ENCODE data around the gene FRMD4A.

FRMD4A gene

DNA sequence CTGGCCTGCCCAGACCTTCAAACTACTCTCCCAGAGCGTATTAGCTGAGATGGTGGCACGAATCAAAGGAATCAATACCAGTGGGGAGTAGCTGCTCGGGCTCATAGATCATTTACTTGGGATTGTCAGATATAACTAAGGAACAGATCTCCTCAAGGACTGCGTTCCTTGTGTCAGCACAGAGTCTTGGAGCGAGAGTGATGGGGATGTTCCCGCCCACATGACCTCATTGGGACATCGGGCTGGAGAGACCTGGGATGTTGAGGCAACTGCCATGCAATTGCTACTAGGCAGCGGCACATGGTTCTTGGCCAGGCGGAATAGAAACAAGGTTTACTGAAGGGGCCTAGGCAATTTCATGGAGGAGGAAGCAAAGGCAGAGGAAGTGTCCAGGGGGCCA is 132.6 kb downstream of the FRMD4A start:
- no peaks in the 10 kb centered on the region for H3K9me3 ChIP-seq (ENCODE audit: control insufficient read depth, insufficient read depth, low read length)
- no peaks in the 10 kb centered on the region for H4K20me1 ChIP-seq (ENCODE audit: control insufficient read depth, insufficient read depth, low read depth, low read length)
- H3K9me2 ChIP-seq (replicated peaks; ENCODE audit: control insufficient read depth, low read length), result no peaks in the 10 kb centered on the region
- no peak overlapping the region for H3K27ac ChIP-seq (ENCODE audit: low read depth, low read length)
- peaks cover 18% of the 10 kb centered on the region for H3K27me3 ChIP-seq (ENCODE audit: control insufficient read depth, low read length)
- H3K4me3 ChIP-seq (ENCODE audit: low read length), result no peak overlapping the region
- TF ChIP-seq, protein P1, sequence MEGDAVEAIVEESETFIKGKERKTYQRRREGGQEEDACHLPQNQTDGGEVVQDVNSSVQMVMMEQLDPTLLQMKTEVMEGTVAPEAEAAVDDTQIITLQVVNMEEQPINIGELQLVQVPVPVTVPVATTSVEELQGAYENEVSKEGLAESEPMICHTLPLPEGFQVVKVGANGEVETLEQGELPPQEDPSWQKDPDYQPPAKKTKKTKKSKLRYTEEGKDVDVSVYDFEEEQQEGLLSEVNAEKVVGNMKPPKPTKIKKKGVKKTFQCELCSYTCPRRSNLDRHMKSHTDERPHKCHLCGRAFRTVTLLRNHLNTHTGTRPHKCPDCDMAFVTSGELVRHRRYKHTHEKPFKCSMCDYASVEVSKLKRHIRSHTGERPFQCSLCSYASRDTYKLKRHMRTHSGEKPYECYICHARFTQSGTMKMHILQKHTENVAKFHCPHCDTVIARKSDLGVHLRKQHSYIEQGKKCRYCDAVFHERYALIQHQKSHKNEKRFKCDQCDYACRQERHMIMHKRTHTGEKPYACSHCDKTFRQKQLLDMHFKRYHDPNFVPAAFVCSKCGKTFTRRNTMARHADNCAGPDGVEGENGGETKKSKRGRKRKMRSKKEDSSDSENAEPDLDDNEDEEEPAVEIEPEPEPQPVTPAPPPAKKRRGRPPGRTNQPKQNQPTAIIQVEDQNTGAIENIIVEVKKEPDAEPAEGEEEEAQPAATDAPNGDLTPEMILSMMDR (IDR thresholded peaks at IDR 0.05; ENCODE audit: low read depth, low read length, poor library complexity, severe bottlenecking), result no peak
- no peak for TF ChIP-seq EZH2phosphoT487 (IDR thresholded peaks at IDR 0.05; ENCODE audit: borderline replicate concordance, low read length)
- H3K79me2 ChIP-seq (ENCODE audit: control insufficient read depth, low read length), result no peaks in the 10 kb centered on the region
- H3K4me1 ChIP-seq (ENCODE audit: control insufficient read depth, low read length), result no peaks in the 10 kb centered on the region
- H3K36me3 ChIP-seq (ENCODE audit: control insufficient read depth, low read length), result no peaks in the 10 kb centered on the region
- no peak overlapping the region for H3K4me2 ChIP-seq (ENCODE audit: low read length)
- no peaks in the 10 kb centered on the region for H3F3A ChIP-seq (ENCODE audit: control insufficient read depth, insufficient read depth)

DNA sequence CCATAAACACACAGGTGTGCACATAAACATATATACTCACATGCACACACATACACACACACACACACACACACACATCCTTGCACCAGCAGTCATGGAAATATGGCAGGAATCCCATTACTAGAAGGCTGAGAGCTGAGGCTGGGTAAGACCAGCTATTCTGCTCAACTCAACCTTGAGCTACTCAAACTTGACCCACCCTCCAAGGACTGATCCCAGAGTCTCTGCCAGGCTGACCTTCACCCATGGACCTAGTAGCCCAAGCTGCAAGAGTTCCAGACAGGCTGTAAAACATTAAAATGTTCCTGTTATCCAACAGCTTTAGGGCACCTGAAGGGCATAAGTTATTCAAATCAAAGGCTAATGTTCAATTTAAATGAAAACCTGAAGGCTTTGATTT is 134.6 kb downstream of the FRMD4A start:
- Histone ChIP-seq H3K4me3 (ENCODE audit: low read length) (no peak overlapping the region), H3K27ac (ENCODE audit: low read depth, low read length) (no peak overlapping the region), H3K9me3 (ENCODE audit: control insufficient read depth, insufficient read depth, low read length) (no peaks in the 10 kb centered on the region), H3K79me2 (ENCODE audit: control insufficient read depth, low read length) (no peaks in the 10 kb centered on the region), H3K36me3 (ENCODE audit: control insufficient read depth, low read length) (no peaks in the 10 kb centered on the region), H3K4me1 (ENCODE audit: control insufficient read depth, low read length) (0 out of 2 replicates have a peak, but pooled peaks cover 2% of the 10 kb centered on the region), H3K9me2 (replicated peaks; ENCODE audit: control insufficient read depth, low read length) (no peaks in the 10 kb centered on the region), H4K20me1 (ENCODE audit: control insufficient read depth, insufficient read depth, low read depth, low read length) (no peaks in the 10 kb centered on the region), H3K4me2 (ENCODE audit: low read length) (no peak overlapping the region), H3F3A (ENCODE audit: control insufficient read depth, insufficient read depth) (no peaks in the 10 kb centered on the region), H3K27me3 (ENCODE audit: control insufficient read depth, low read length) (peaks cover 31% of the 10 kb centered on the region)
- TF ChIP-seq, protein P1 (IDR thresholded peaks at IDR 0.05; ENCODE audit: low read depth, low read length, poor library complexity, severe bottlenecking), result no peak
- TF ChIP-seq EZH2phosphoT487 (IDR thresholded peaks at IDR 0.05; ENCODE audit: borderline replicate concordance, low read length), result no peak

- no peaks in the 10 kb centered on the region for H3K9me3 ChIP-seq (ENCODE audit: control insufficient read depth, insufficient read depth, low read length)
- no peak for TF ChIP-seq EZH2phosphoT487 (IDR thresholded peaks at IDR 0.05; ENCODE audit: borderline replicate concordance, low read length)
- TF ChIP-seq, protein P1 (IDR thresholded peaks at IDR 0.05; ENCODE audit: low read depth, low read length, poor library complexity, severe bottlenecking), result no peak
- H3K36me3 ChIP-seq (ENCODE audit: control insufficient read depth, low read length), result no peaks in the 10 kb centered on the region
- H3K4me3 ChIP-seq (ENCODE audit: low read length), result no peak overlapping the region
- no peak overlapping the region for H3K27ac ChIP-seq (ENCODE audit: low read depth, low read length)
- H3K4me2 ChIP-seq (ENCODE audit: low read length), result no peak overlapping the region
- no peaks in the 10 kb centered on the region for H3K79me2 ChIP-seq (ENCODE audit: control insufficient read depth, low read length)
- peaks cover 35% of the 10 kb centered on the region for H3K27me3 ChIP-seq (ENCODE audit: control insufficient read depth, low read length)
- H3F3A ChIP-seq (ENCODE audit: control insufficient read depth, insufficient read depth), result no peaks in the 10 kb centered on the region
- H3K9me2 ChIP-seq (replicated peaks; ENCODE audit: control insufficient read depth, low read length), result no peaks in the 10 kb centered on the region
- H4K20me1 ChIP-seq (ENCODE audit: control insufficient read depth, insufficient read depth, low read depth, low read length), result no peaks in the 10 kb centered on the region
- 0 out of 2 replicates have a peak, but pooled peaks cover 2% of the 10 kb centered on the region for H3K4me1 ChIP-seq (ENCODE audit: control insufficient read depth, low read length)
Observed at GRCh38 chr10:14195433-14195832, 135.3 kb downstream of the FRMD4A start.
